GM23338 (cell line): ENCODE results near the gene MYCBP2.

Source experiments
- CREB1 ChIP-seq: fragments of 250-450 bp; sonication (Bioruptor Pico); IDR thresholded peaks from 2 replicates; pipeline ENCODE4 v1.5.0; 2020; ENCODE audit warnings: low read depth, mild to moderate bottlenecking, moderate library complexity
- EZH2 ChIP-seq: fragments of 200-600 bp; sonication (generic); IDR thresholded peaks from one replicate; pipeline ENCODE4 v1.8.0; 2017; ENCODE audit warnings: antibody characterized with exemption, mild to moderate bottlenecking, low read depth; ENCODE audit not compliant: unreplicated experiment
- EZH2phosphoT487 ChIP-seq: fragments of 200-600 bp; sonication (generic); IDR thresholded peaks from one replicate; pipeline ENCODE4 v1.8.1; 2018; ENCODE audit warnings: antibody characterized with exemption; ENCODE audit not compliant: unreplicated experiment
- NANOG ChIP-seq: IDR thresholded peaks from 2 replicates; pipeline ENCODE4 v1.6.1; 2016; ENCODE audit warnings: antibody characterized with exemption, borderline replicate concordance
- POLR2AphosphoS5 ChIP-seq: IDR thresholded peaks from 2 replicates; pipeline ENCODE4 v1.6.1; 2016; ENCODE audit warnings: antibody characterized with exemption, low read depth
- ZNF462 ChIP-seq: fragments of 250-450 bp; sonication (Bioruptor Pico); IDR thresholded peaks from 2 replicates; pipeline ENCODE4 v1.5.0; 2020; ENCODE audit warnings: mild to moderate bottlenecking, moderate library complexity
- TF ChIP-seq, protein P1 (sequence below), 2 experiments: fragments of 200-600 bp in 1 of 2; sonication (generic) in 1 of 2; conservative IDR thresholded peaks; 2 replicates each; pipeline versions ENCODE4 v1.5.1 to v1.6.1; 2016 to 2017; ENCODE audit warnings: antibody characterized with exemption in 2 of 2, low read depth in 2 of 2, mild to moderate bottlenecking in 2 of 2, moderate library complexity in 1 of 2
- TF ChIP-seq, protein P2 (sequence below): IDR thresholded peaks from one replicate; pipeline ENCODE4 v1.6.1; 2018; ENCODE audit warnings: antibody characterized with exemption; ENCODE audit not compliant: unreplicated experiment

DNA sequence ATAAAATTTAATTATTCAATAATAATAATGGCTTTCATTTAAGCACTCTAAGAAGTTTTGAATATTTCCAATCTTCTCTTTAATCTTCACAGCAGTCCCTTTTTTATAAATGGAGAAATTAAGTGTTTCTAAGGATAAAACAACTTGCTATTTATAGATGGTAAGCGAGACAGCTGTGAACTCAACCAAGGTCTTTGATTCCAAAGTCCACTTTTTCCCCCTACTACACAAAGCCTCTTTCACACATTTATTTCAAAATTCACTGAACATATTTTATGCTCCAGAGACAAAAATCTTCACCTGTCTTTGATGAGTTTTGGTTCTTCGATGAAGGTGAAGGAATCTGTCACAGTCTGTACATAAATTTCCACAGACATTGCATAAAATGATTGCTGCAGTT is 265.5 kb downstream of the MYCBP2 start:
- TF ChIP-seq, protein P1, sequence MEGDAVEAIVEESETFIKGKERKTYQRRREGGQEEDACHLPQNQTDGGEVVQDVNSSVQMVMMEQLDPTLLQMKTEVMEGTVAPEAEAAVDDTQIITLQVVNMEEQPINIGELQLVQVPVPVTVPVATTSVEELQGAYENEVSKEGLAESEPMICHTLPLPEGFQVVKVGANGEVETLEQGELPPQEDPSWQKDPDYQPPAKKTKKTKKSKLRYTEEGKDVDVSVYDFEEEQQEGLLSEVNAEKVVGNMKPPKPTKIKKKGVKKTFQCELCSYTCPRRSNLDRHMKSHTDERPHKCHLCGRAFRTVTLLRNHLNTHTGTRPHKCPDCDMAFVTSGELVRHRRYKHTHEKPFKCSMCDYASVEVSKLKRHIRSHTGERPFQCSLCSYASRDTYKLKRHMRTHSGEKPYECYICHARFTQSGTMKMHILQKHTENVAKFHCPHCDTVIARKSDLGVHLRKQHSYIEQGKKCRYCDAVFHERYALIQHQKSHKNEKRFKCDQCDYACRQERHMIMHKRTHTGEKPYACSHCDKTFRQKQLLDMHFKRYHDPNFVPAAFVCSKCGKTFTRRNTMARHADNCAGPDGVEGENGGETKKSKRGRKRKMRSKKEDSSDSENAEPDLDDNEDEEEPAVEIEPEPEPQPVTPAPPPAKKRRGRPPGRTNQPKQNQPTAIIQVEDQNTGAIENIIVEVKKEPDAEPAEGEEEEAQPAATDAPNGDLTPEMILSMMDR (conservative IDR thresholded peaks at IDR 0.05; ENCODE audit: low read depth in 2 of 2): no peak
- TF ChIP-seq, protein P2, sequence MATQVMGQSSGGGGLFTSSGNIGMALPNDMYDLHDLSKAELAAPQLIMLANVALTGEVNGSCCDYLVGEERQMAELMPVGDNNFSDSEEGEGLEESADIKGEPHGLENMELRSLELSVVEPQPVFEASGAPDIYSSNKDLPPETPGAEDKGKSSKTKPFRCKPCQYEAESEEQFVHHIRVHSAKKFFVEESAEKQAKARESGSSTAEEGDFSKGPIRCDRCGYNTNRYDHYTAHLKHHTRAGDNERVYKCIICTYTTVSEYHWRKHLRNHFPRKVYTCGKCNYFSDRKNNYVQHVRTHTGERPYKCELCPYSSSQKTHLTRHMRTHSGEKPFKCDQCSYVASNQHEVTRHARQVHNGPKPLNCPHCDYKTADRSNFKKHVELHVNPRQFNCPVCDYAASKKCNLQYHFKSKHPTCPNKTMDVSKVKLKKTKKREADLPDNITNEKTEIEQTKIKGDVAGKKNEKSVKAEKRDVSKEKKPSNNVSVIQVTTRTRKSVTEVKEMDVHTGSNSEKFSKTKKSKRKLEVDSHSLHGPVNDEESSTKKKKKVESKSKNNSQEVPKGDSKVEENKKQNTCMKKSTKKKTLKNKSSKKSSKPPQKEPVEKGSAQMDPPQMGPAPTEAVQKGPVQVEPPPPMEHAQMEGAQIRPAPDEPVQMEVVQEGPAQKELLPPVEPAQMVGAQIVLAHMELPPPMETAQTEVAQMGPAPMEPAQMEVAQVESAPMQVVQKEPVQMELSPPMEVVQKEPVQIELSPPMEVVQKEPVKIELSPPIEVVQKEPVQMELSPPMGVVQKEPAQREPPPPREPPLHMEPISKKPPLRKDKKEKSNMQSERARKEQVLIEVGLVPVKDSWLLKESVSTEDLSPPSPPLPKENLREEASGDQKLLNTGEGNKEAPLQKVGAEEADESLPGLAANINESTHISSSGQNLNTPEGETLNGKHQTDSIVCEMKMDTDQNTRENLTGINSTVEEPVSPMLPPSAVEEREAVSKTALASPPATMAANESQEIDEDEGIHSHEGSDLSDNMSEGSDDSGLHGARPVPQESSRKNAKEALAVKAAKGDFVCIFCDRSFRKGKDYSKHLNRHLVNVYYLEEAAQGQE: no peak
- TF ChIP-seq POLR2AphosphoS5: no peak
- TF ChIP-seq EZH2phosphoT487: no peak
- no peak for TF ChIP-seq NANOG
- TF ChIP-seq EZH2: no peak
- no peak for TF ChIP-seq ZNF462 (CRISPR knock-in tag)
- no peak for TF ChIP-seq CREB1 (CRISPR knock-in tag)
